Liver (tissue), 3 donors: ENCODE data around the gene CACNB4.

Experiments used
- ATF3 ChIP-seq: IDR thresholded peaks from 2 replicates; pipeline ENCODE4 v1.6.1; 2016; ENCODE audit warnings: antibody characterized with exemption
- EGR1 ChIP-seq, 2 donors: IDR thresholded peaks; 2 replicates each; pipeline ENCODE4 v1.6.1; 2016 to 2018; ENCODE audit warnings: antibody characterized with exemption in 2 of 2, low read depth in 2 of 2
- JUND ChIP-seq, 2 donors: IDR thresholded peaks; 2 replicates each; pipeline ENCODE4 v1.6.1; 2016; ENCODE audit warnings: antibody characterized with exemption in 2 of 2
- NR2F2 ChIP-seq: IDR thresholded peaks from 2 replicates; pipeline ENCODE4 v1.6.1; 2016; ENCODE audit warnings: antibody characterized with exemption
- RAD21 ChIP-seq, 2 donors: IDR thresholded peaks; 2 replicates each; pipeline ENCODE4 v1.6.1; 2016; ENCODE audit warnings: antibody characterized with exemption in 2 of 2, mild to moderate bottlenecking in 2 of 2
- RXRA ChIP-seq, 2 donors: IDR thresholded peaks; 2 replicates each; pipeline ENCODE4 v1.6.1; 2017 to 2018; ENCODE audit warnings: antibody characterized with exemption in 2 of 2, mild to moderate bottlenecking in 1 of 2
- SP1 ChIP-seq: IDR thresholded peaks from 2 replicates; pipeline ENCODE4 v1.6.1; 2018; ENCODE audit warnings: antibody characterized with exemption, mild to moderate bottlenecking
- TAF1 ChIP-seq: conservative IDR thresholded peaks from 2 replicates; pipeline ENCODE4 v1.6.1; 2016; ENCODE audit warnings: antibody characterized with exemption, mild to moderate bottlenecking
- YY1 ChIP-seq: IDR thresholded peaks from 2 replicates; pipeline ENCODE4 v1.6.1; 2016; ENCODE audit warnings: antibody characterized with exemption, mild to moderate bottlenecking
- TF ChIP-seq, protein P1 (sequence below): IDR thresholded peaks from 2 replicates; pipeline ENCODE4 v1.6.1; 2016; ENCODE audit warnings: antibody characterized with exemption, mild to moderate bottlenecking
- TF ChIP-seq, protein P2 (sequence below): fragments of 150-350 bp; IDR thresholded peaks from 2 replicates; pipeline ENCODE4 v1.5.1; 2017; ENCODE audit warnings: improper control_type of control experiment, low read depth, low read length; ENCODE audit not compliant: missing input control
- TF ChIP-seq, protein P3 (sequence below): IDR thresholded peaks from 2 replicates; pipeline ENCODE4 v1.6.1; 2016; ENCODE audit warnings: antibody characterized with exemption
- donor health status: healthy.
- donor health status: healthy.

DNA sequence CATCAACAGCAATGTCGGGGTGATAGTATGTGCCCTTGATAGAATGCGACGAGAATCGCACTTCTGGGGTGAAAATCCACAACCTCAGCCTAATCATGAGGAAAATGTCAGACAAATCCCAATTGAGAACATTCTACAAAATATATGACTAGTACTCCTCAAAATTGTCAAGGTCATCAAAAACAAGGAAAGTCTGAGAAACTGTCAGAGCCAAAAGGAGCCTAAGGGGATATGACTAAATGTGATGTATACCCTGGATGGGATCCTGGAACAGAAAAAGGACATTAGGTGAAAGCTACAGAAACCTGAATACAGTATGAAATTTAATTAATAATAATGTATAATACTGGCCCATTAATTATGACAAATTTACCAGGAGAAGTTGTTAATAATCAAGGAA, 7.6 kb upstream of the CACNB4 start:
- TF ChIP-seq ATF3 (no peak), TAF1 (no peak), YY1 (no peak), EGR1 (IDR thresholded peaks at IDR 0.05; ENCODE audit: low read depth in 2 of 2) (no peak), NR2F2 (no peak), SP1 (no peak), RAD21 (IDR thresholded peaks at IDR 0.05) (no peak), RXRA (IDR thresholded peaks at IDR 0.05) (no peak), JUND (IDR thresholded peaks at IDR 0.05) (no peak)
- TF ChIP-seq, protein P1, sequence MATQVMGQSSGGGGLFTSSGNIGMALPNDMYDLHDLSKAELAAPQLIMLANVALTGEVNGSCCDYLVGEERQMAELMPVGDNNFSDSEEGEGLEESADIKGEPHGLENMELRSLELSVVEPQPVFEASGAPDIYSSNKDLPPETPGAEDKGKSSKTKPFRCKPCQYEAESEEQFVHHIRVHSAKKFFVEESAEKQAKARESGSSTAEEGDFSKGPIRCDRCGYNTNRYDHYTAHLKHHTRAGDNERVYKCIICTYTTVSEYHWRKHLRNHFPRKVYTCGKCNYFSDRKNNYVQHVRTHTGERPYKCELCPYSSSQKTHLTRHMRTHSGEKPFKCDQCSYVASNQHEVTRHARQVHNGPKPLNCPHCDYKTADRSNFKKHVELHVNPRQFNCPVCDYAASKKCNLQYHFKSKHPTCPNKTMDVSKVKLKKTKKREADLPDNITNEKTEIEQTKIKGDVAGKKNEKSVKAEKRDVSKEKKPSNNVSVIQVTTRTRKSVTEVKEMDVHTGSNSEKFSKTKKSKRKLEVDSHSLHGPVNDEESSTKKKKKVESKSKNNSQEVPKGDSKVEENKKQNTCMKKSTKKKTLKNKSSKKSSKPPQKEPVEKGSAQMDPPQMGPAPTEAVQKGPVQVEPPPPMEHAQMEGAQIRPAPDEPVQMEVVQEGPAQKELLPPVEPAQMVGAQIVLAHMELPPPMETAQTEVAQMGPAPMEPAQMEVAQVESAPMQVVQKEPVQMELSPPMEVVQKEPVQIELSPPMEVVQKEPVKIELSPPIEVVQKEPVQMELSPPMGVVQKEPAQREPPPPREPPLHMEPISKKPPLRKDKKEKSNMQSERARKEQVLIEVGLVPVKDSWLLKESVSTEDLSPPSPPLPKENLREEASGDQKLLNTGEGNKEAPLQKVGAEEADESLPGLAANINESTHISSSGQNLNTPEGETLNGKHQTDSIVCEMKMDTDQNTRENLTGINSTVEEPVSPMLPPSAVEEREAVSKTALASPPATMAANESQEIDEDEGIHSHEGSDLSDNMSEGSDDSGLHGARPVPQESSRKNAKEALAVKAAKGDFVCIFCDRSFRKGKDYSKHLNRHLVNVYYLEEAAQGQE = no peak
- TF ChIP-seq, protein P2, sequence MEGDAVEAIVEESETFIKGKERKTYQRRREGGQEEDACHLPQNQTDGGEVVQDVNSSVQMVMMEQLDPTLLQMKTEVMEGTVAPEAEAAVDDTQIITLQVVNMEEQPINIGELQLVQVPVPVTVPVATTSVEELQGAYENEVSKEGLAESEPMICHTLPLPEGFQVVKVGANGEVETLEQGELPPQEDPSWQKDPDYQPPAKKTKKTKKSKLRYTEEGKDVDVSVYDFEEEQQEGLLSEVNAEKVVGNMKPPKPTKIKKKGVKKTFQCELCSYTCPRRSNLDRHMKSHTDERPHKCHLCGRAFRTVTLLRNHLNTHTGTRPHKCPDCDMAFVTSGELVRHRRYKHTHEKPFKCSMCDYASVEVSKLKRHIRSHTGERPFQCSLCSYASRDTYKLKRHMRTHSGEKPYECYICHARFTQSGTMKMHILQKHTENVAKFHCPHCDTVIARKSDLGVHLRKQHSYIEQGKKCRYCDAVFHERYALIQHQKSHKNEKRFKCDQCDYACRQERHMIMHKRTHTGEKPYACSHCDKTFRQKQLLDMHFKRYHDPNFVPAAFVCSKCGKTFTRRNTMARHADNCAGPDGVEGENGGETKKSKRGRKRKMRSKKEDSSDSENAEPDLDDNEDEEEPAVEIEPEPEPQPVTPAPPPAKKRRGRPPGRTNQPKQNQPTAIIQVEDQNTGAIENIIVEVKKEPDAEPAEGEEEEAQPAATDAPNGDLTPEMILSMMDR = no peak
- TF ChIP-seq, protein P3, sequence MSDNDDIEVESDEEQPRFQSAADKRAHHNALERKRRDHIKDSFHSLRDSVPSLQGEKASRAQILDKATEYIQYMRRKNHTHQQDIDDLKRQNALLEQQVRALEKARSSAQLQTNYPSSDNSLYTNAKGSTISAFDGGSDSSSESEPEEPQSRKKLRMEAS = no peak
